ENCODE data around the gene ADCK2. TPM values are rescaled to one million over a fixed set of nuclear protein-coding genes. Genes with fewer than 3 reads are reported as not detected.

The ADCK2 gene
- total RNA-seq, 1 donor from 2014 or later, result 12.4 TPM

DNA sequence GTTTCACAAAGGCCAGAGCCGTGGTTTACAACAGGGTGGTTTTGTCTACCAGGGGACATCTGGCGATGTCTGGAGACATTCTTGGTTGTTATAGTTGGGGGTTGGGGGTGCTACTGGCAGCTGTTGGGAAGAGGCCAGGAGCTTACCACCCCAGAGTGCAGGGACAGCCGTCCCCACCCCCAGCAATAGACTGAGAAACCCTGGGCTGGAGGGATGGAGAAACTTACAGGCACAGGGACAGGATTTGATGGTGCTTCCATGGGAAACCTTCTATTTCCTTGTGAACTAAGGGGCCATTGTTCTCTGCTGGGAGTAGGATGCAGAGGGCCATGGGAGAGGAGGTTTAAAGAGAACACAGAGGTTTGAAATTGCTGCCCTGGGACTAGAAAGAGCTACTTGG lies 10.9 kb downstream of the ADCK2 start:
- Histone ChIP-seq H3K27me3 (ENCODE audit: insufficient read depth, low read length) (no peaks in the 10 kb centered on the region), H3K4me1 (ENCODE audit: insufficient read depth, low read length) (no peaks in the 10 kb centered on the region), H3K79me2 (ENCODE audit: insufficient read depth, low read length) (no peaks in the 10 kb centered on the region), H4K20me1 (ENCODE audit: insufficient read depth, low read length) (no peaks in the 10 kb centered on the region), H2AFZ (ENCODE audit: low read depth, low read length) (no peak overlapping the region), H3K27ac (ENCODE audit: low read depth, low read length) (no peak overlapping the region), H3K4me3 (ENCODE audit: insufficient read depth, low read depth, low read length) (no peak overlapping the region), H3K36me3 (ENCODE audit: insufficient read depth, low read length) (no peaks in the 10 kb centered on the region), H3K4me2 (ENCODE audit: low read length) (no peak overlapping the region), H3K9me3 (ENCODE audit: insufficient read depth, low read depth, low read length) (no peaks in the 10 kb centered on the region), H3K9ac (ENCODE audit: low read length) (no peak overlapping the region)
- peak overlapping the region; percentile 0 for H3K27ac Mint-ChIP-seq (ENCODE audit: unreplicated experiment)
- no peaks in the 10 kb centered on the region for H3K27me3 Mint-ChIP-seq (ENCODE audit: low read depth, unreplicated experiment)
- TF ChIP-seq, protein P1, sequence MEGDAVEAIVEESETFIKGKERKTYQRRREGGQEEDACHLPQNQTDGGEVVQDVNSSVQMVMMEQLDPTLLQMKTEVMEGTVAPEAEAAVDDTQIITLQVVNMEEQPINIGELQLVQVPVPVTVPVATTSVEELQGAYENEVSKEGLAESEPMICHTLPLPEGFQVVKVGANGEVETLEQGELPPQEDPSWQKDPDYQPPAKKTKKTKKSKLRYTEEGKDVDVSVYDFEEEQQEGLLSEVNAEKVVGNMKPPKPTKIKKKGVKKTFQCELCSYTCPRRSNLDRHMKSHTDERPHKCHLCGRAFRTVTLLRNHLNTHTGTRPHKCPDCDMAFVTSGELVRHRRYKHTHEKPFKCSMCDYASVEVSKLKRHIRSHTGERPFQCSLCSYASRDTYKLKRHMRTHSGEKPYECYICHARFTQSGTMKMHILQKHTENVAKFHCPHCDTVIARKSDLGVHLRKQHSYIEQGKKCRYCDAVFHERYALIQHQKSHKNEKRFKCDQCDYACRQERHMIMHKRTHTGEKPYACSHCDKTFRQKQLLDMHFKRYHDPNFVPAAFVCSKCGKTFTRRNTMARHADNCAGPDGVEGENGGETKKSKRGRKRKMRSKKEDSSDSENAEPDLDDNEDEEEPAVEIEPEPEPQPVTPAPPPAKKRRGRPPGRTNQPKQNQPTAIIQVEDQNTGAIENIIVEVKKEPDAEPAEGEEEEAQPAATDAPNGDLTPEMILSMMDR (IDR thresholded peaks at IDR 0.05; ENCODE audit: insufficient read depth, low read depth, low read length), result no peak
- TF ChIP-seq EZH2 (IDR thresholded peaks at IDR 0.05; ENCODE audit: insufficient read depth, low read length), result no peak
- FAIRE-seq, result no peak
- H3K4me3 Mint-ChIP-seq (ENCODE audit: unreplicated experiment), result no peak overlapping the region
- no peaks in the 10 kb centered on the region for H3K9me3 Mint-ChIP-seq (ENCODE audit: unreplicated experiment)
- no peak for DNase-seq (ENCODE audit: low read depth)
- H3K36me3 Mint-ChIP-seq (ENCODE audit: low read depth, unreplicated experiment), result peaks cover 18% of the 10 kb centered on the region
- peaks cover 9% of the 10 kb centered on the region for H3K4me1 Mint-ChIP-seq (ENCODE audit: low read depth, unreplicated experiment)

DNA sequence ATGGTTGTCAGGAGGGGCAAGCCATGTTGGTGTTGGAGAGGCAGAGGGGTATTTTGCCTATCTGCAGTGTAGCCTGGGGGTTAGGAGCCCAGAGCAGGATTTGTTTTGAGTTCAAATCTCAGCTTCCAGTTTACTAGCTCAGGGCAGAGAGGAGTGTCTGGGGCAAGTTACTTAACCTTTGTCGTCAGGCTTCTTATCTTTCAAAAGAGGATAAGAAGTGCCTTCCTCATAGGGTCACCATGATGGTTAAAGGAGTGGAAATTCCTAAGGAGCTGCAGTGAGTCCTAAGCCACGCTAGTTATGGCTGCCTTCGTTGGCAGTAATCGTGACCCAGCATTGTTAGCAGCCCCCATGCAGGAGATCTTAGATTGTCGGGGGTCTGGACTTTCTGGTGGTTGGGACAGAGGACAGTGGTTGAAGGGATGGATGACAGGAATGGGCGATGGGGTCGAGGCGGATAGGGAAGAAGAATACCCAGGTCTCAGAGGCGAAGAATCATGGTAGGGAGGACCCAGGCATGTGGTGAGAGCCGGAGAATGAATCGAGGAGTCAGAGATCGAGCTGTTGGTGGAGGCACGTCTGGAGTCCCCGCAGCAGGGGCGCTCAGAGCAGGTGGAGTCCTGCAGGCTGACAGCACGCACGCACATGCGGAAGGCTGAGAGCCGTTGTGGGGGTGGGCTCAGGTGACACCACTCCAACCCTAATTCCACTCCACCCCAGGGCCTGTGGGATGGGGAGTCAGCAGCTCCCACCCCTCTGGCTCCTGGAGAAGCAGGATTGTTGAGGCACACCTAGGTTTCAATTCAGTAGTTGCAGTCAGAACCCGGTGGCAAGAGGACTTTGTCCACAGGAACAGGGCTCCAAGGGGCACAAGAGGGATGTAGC lies 11.6 kb downstream of the ADCK2 start:
- no peaks in the 10 kb centered on the region for H3K9me3 Mint-ChIP-seq (ENCODE audit: unreplicated experiment)
- H3K4me3 ChIP-seq (ENCODE audit: insufficient read depth, low read depth, low read length), result no peak overlapping the region
- H3K27ac ChIP-seq (ENCODE audit: low read depth, low read length), result no peak overlapping the region
- no peaks in the 10 kb centered on the region for H3K27me3 Mint-ChIP-seq (ENCODE audit: low read depth, unreplicated experiment)
- no peaks in the 10 kb centered on the region for H4K20me1 ChIP-seq (ENCODE audit: insufficient read depth, low read length)
- no peak overlapping the region for H3K27ac Mint-ChIP-seq (ENCODE audit: unreplicated experiment)
- no peaks in the 10 kb centered on the region for H3K9me3 ChIP-seq (ENCODE audit: insufficient read depth, low read depth, low read length)
- H3K36me3 Mint-ChIP-seq (ENCODE audit: low read depth, unreplicated experiment), result peaks cover 14% of the 10 kb centered on the region
- no peak overlapping the region for H3K4me3 Mint-ChIP-seq (ENCODE audit: unreplicated experiment)
- peaks cover 9% of the 10 kb centered on the region for H3K4me1 Mint-ChIP-seq (ENCODE audit: low read depth, unreplicated experiment)
- no peak overlapping the region for H3K9ac ChIP-seq (ENCODE audit: low read length)
- TF ChIP-seq EZH2 (IDR thresholded peaks at IDR 0.05; ENCODE audit: insufficient read depth, low read length), result no peak
- TF ChIP-seq, protein P1 (IDR thresholded peaks at IDR 0.05; ENCODE audit: insufficient read depth, low read depth, low read length), result no peak
- no peak overlapping the region for H3K4me2 ChIP-seq (ENCODE audit: low read length)
- DNase-seq (ENCODE audit: low read depth) (no peak), FAIRE-seq (no peak)
- H2AFZ ChIP-seq (ENCODE audit: low read depth, low read length), result no peak overlapping the region
- H3K4me1 ChIP-seq (ENCODE audit: insufficient read depth, low read length), result no peaks in the 10 kb centered on the region
- no peaks in the 10 kb centered on the region for H3K79me2 ChIP-seq (ENCODE audit: insufficient read depth, low read length)
- no peaks in the 10 kb centered on the region for H3K27me3 ChIP-seq (ENCODE audit: insufficient read depth, low read length)
- H3K36me3 ChIP-seq (ENCODE audit: insufficient read depth, low read length), result no peaks in the 10 kb centered on the region
